DOHH2 (cell line): ENCODE data around the gene PGA4.
"Not testable (repeated sequence)": the region's sequence is repeated elsewhere in the genome, so short reads cannot be mapped to it uniquely, and the experiment has no call there.

Experiments
- H3F3A ChIP-seq: fragments of 200-600 bp; sonication (generic), shearing (Covaris generic); 2 replicates; pipeline ENCODE4 v1.6.0; 2016; ENCODE audit warnings: antibody characterized with exemption, mild to moderate bottlenecking; ENCODE audit not compliant: control insufficient read depth, insufficient read depth
- H3K27ac ChIP-seq: fragments of 200-600 bp; sonication (generic); 2 replicates; pipeline ENCODE4 v1.5.1; 2014; ENCODE audit warnings: low read depth, mild to moderate bottlenecking, low read length, moderate library complexity
- H3K27me3 ChIP-seq: fragments of 200-600 bp; sonication (generic); 2 replicates; pipeline ENCODE4 v1.6.1; 2014; ENCODE audit warnings: mild to moderate bottlenecking, low read length, mixed read lengths; ENCODE audit not compliant: control insufficient read depth
- H3K36me3 ChIP-seq: fragments of 200-600 bp; sonication (generic); 2 replicates; pipeline ENCODE4 v1.6.1; 2014; ENCODE audit warnings: mild to moderate bottlenecking, low read length, moderate library complexity, mixed read lengths; ENCODE audit not compliant: control insufficient read depth
- H3K4me1 ChIP-seq: fragments of 200-600 bp; sonication (generic); 2 replicates; pipeline ENCODE4 v1.6.1; 2014; ENCODE audit warnings: mild to moderate bottlenecking, low read length, mixed read lengths; ENCODE audit not compliant: control insufficient read depth
- H3K4me2 ChIP-seq: fragments of 200-600 bp; sonication (generic); 2 replicates; pipeline ENCODE4 v1.6.0; 2014; ENCODE audit warnings: mild to moderate bottlenecking, low read length, moderate library complexity
- H3K4me3 ChIP-seq: fragments of 200-600 bp; sonication (generic); 2 replicates; pipeline ENCODE4 v1.5.1; 2014; ENCODE audit warnings: mild to moderate bottlenecking, low read length, mixed read lengths
- H3K79me2 ChIP-seq: fragments of 200-600 bp; sonication (generic); 2 replicates; pipeline ENCODE4 v1.6.1; 2014; ENCODE audit warnings: mild to moderate bottlenecking, low read length, mixed read lengths; ENCODE audit not compliant: control insufficient read depth
- H3K9me2 ChIP-seq: fragments of 200-600 bp; sonication (generic); replicated peaks from 2 replicates; pipeline ENCODE4 v1.6.1; 2014; ENCODE audit warnings: mild to moderate bottlenecking, low read length, mixed read lengths; ENCODE audit not compliant: control insufficient read depth
- H3K9me3 ChIP-seq: fragments of 200-600 bp; sonication (generic); 2 replicates; pipeline ENCODE4 v1.6.1; 2014; ENCODE audit warnings: antibody characterized with exemption, low read length, mixed read lengths; ENCODE audit not compliant: control insufficient read depth, insufficient read depth
- H4K20me1 ChIP-seq: fragments of 200-600 bp; sonication (generic); 2 replicates; pipeline ENCODE4 v1.6.0; 2014; ENCODE audit warnings: low read depth, mild to moderate bottlenecking, antibody characterized with exemption, low read length, moderate library complexity; ENCODE audit not compliant: control insufficient read depth, insufficient read depth

The PGA4 gene

DNA sequence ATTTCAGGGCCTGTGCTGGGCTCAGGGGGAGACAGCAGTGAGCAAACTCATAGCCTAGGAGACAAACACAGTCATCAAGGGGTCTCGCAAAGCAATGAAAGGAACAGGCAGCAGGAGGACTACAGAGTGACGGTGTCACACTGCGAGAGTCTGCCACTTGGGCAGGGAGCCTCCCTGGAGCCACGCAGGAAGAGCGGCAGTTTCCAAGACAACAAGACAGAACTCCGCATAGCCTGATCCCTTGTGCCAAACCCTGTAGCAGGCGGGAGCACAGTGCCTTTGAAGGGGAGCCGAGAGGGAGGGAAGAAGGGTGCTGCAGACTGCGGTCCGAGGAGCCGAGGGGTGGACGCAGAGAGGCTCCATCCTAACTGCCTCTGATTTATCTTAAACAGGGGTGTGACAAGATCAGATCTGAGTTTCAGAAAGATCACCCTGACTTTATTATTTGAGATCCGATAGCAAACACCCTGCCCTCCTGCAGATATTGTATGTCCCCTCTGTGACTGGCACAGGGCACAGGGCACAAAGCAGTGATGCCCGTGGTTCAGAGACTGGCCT is 17.6 kb upstream of the PGA4 start:
- not testable (repeated sequence) for H3K4me2 ChIP-seq, H3K4me3 ChIP-seq, H3K27me3 ChIP-seq, H3K79me2 ChIP-seq, H3K9me3 ChIP-seq, H3K9me2 ChIP-seq, H3F3A ChIP-seq, H4K20me1 ChIP-seq, H3K4me1 ChIP-seq, H3K36me3 ChIP-seq, H3K27ac ChIP-seq

DNA sequence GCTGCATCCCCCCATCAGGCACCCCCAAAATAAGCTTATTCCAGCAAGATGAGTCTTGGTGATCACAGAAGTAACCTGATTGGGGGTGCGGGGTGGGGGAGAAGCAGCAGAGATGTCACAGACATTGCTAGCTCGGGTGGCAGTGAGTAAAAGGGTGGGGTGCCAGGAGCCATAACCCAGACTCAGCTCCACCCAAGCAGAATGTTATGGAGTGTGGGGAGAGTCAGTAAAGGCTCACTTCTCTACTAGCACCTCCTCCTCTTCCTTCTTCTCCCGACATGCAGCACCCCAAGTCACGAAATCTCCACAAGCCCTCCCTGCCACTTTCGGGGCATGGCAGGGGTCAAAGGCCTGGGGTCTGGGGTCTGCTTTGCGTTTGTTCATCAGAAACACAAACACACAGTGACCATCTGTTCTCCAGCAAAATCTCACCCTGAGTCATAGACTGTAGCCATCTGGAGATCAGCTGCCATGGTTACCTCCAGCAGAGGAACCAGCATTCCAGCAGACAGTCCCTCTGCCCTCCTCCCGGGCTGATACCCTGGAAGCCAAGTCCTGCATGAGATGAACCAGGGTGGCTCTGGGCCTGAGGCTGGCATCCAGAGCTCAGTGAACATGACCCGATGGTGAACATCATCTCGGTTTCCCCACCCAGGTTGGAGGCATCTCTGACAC is 14.4 kb upstream of the PGA4 start:
- not testable (repeated sequence) for H3K4me2 ChIP-seq, H3K4me1 ChIP-seq, H3K27me3 ChIP-seq, H3K36me3 ChIP-seq, H3K79me2 ChIP-seq, H4K20me1 ChIP-seq, H3K27ac ChIP-seq, H3K9me3 ChIP-seq, H3F3A ChIP-seq, H3K9me2 ChIP-seq, H3K4me3 ChIP-seq

DNA sequence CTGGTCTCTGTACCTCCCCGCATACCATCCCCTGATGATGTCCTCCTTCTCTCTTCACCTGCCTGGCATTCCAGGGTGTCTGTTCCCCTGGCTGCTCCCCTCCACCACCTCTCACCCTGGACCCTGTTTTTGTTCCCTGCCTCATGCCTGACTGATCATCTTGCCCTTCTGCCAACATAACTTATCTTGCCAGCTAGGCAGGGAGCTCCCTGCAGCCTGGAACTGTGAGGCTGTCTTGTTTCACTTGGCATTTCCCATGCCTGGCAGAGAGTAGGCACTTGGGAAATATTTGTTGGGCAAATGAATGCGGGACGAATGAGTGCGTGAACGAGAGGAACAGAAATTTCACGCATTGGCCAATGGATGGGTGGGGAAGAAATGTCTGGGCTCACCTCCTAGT is 11.5 kb upstream of the PGA4 start:
- not testable (repeated sequence) for H3K36me3 ChIP-seq, H4K20me1 ChIP-seq, H3K79me2 ChIP-seq, H3K4me1 ChIP-seq, H3K27me3 ChIP-seq, H3K4me3 ChIP-seq, H3K4me2 ChIP-seq, H3K27ac ChIP-seq, H3K9me2 ChIP-seq, H3K9me3 ChIP-seq, H3F3A ChIP-seq

DNA sequence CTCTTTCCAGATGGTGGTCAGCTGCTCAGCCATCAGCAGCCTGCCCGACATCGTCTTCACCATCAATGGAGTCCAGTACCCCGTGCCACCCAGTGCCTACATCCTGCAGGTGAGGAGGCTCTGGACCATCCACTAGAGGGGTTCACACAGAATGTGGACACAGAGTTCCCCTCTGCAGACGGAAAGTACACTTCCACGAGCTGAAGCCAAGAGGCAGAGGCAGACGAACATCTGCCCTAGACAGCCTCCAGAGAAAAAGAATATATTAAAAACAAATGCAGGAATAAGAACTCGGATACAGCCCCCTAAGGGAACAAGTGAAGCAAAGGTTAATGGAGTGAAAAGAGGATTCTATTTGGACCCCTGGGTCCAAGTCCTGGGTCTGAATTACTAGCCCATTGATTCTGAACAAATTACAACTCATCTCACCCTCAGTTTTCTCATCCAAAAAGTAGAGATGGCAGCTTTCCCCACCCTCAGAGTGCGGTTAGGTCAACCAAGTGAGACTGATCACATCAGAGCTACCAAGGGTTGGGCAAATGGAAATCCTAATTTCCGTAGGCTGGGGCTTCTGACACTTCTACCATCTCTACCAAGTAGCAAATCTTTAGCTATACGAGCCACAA is 10.7 kb upstream of the PGA4 start:
- not testable (repeated sequence) for H3K27me3 ChIP-seq, H3K9me2 ChIP-seq

DNA sequence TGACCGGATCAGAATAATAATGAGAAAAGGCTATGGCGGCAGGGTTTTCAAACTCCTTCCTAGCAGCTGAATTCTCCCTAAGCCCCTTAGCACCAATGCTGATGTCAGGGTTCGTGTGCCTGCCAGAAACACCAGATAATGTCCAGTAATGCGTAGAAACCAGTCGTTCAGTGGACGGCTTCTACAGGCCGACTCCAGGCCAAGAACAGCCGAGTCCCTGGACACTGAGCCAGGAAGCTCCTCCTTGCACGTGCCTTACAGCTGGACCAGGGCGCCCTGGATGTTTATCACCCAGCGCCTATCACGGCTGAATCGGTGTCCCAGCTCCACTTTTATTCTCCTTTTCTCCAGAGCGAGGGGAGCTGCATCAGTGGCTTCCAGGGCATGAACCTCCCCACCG is 9.9 kb upstream of the PGA4 start:
- H3K9me2 ChIP-seq, H3K27me3 ChIP-seq, H3K79me2 ChIP-seq, H3K27ac ChIP-seq, H3K4me1 ChIP-seq, H3K4me3 ChIP-seq, H4K20me1 ChIP-seq, H3F3A ChIP-seq, H3K36me3 ChIP-seq, H3K4me2 ChIP-seq, H3K9me3 ChIP-seq: not testable (repeated sequence)

More for the DNA sequence above, 10.7 kb upstream of the PGA4 start:
- H3K36me3 ChIP-seq, H3K79me2 ChIP-seq, H3K9me3 ChIP-seq, H3K27ac ChIP-seq, H3F3A ChIP-seq, H3K4me3 ChIP-seq, H3K4me1 ChIP-seq, H4K20me1 ChIP-seq, H3K4me2 ChIP-seq: not testable (repeated sequence)

DNA sequence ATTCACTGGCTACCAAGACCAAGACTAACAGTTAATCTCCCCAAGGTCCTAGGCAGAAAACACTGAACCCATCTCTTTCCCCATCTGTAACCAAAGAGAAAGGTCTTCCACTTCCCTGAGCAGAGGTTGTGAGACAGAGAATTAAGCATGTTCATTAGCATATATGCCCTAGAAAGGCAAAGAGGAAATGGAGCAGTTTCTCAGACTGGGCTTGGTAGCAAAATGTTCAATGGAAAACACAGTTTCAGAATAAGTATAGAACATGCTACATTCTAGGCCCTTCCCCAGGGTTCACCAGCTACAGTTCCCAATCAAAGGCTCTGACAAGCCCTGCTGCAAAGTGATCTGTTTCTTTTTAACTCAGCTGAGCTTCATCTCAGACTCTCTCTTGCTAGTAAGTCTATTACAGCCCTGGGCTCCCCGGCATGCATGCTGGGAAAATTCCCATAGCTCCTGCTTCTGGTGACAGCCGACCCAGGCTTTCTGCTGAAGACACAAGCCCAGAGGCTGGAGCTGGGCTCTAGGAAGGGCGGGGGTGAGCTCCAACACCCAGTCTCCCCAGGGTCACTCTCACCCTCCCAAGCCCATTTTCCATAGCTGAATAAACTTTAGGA is 8.3 kb upstream of the PGA4 start:
- H3K9me3 ChIP-seq, H3K27me3 ChIP-seq, H3F3A ChIP-seq, H3K4me2 ChIP-seq, H3K4me1 ChIP-seq, H3K79me2 ChIP-seq, H3K36me3 ChIP-seq, H3K9me2 ChIP-seq, H3K27ac ChIP-seq, H4K20me1 ChIP-seq, H3K4me3 ChIP-seq: not testable (repeated sequence)

DNA sequence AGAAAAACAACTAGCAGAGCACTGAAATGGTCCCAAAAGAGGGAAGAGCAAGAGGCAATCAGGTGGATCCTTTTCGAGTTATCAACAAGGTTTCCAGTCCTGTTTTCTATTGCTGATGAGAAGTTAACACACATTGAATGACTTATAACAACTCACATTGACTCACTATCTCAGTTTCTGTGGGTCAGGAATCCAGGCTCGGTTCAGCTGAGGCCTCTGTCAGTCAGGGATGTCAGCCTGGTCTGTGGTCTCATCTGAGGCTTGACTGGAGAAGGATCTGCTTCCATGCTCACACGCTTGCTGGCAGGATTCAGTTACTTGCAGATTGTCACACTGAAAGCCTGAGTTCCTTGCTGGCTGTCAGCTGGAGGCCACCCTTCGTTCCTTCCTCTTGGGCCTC is 3.8 kb upstream of the PGA4 start:
- H3K27me3 ChIP-seq, H3K4me1 ChIP-seq, H4K20me1 ChIP-seq, H3K9me3 ChIP-seq, H3K4me3 ChIP-seq, H3K4me2 ChIP-seq, H3F3A ChIP-seq, H3K36me3 ChIP-seq, H3K27ac ChIP-seq, H3K9me2 ChIP-seq, H3K79me2 ChIP-seq: not testable (repeated sequence)

DNA sequence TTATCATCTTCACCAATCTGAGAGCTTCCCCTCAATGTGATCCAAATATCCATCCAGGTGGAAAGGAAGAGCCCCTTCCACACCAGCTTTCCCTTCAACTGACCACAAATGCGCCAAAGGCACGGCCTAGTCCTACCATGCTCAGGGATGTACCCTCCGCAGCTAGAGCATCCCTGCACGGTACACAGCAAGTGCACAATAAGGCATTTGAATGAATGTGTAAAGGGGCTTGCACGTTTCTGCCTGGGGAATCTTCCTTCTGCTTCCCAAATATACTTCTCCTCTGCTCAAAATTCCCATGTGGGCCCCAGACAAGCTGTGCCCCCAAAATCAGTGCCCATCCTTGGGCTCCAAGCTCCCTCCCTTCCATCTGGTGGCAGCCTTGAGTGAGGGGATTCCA is 3.1 kb upstream of the PGA4 start:
- H3K4me1 ChIP-seq, H3K27me3 ChIP-seq: not testable (repeated sequence)

More for the DNA sequence above, 3.1 kb upstream of the PGA4 start:
- H4K20me1 ChIP-seq, H3K4me2 ChIP-seq, H3K36me3 ChIP-seq, H3K79me2 ChIP-seq, H3K9me3 ChIP-seq, H3K9me2 ChIP-seq, H3K27ac ChIP-seq, H3F3A ChIP-seq, H3K4me3 ChIP-seq: not testable (repeated sequence)
